Esophagus muscularis mucosa (tissue), 4 donors: ENCODE results near the gene LBHD1. TPM values are rescaled to one million over a fixed set of nuclear protein-coding genes. Genes with fewer than 3 reads are reported as not detected.

Experiments used
- DNase-seq: peaks from one replicate; pipeline ENCODE4 v3.0.0-alpha.2; 2017; ENCODE audit errors: extremely low spot score
- H3K27ac ChIP-seq, 4 donors: fragments of 200-600 bp; sonication (generic); replicated peaks in 1 of 4; 1 replicate in 3 of 4; 2 replicates in 1 of 4; pipeline ENCODE4 v1.5.1; 2016 to 2019; ENCODE audit warnings: mild to moderate bottlenecking in 1 of 4
- H3K27me3 ChIP-seq, 4 donors: fragments of 200-600 bp; sonication (generic); one replicate each; pipeline versions ENCODE4 v1.5.1 to v1.6.0; 2016 to 2019
- H3K36me3 ChIP-seq, 4 donors: fragments of 200-600 bp; sonication (generic); one replicate each; pipeline ENCODE4 v1.5.1; 2016 to 2019
- H3K4me1 ChIP-seq, 4 donors: fragments of 200-600 bp; sonication (generic); one replicate each; pipeline ENCODE4 v1.5.1; 2016 to 2019
- H3K4me3 ChIP-seq, 4 donors: fragments of 200-600 bp; sonication (generic); 1 replicate in 2 of 4; 2 replicates in 2 of 4; pipeline ENCODE4 v1.5.1; 2016 to 2019; ENCODE audit warnings: mild to moderate bottlenecking in 4 of 4, moderate library complexity in 1 of 4
- H3K9me3 ChIP-seq, 4 donors: fragments of 200-600 bp; sonication (generic); 1 replicate in 3 of 4; 2 replicates in 1 of 4; pipeline ENCODE4 v1.5.1; 2016 to 2019
- EP300 ChIP-seq: sonication (generic); formaldehyde crosslinking; IDR thresholded peaks from one replicate; pipeline ENCODE4 v1.6.1; 2017; ENCODE audit warnings: antibody characterized with exemption
- POLR2A ChIP-seq: fragments of 450-650 bp; IDR thresholded peaks from one replicate; pipeline ENCODE4 v1.6.1; 2017; ENCODE audit warnings: antibody characterized with exemption, moderate library complexity, mild to moderate bottlenecking, low read depth
- POLR2AphosphoS5 ChIP-seq, 2 donors: sonication (generic); formaldehyde crosslinking; IDR thresholded peaks; one replicate each; pipeline ENCODE4 v1.6.1; 2017; ENCODE audit warnings: antibody characterized with exemption in 2 of 2
- WGBS: methylation state at CpG from one replicate; pipeline ENCODE4 v1.1.5; 2018; 5-methylcytosine and 5-hydroxymethylcytosine counted together
- intact Hi-C: fragments of 100-400 bp; cut with DNase I; formaldehyde crosslinking; loops from one replicate; pipeline ENCODE4 v1.15.1; 2023
- total RNA-seq, 4 donors: library from RNA; depleted of rRNA; stranded (reverse); fragments of >200 nt; gene quantifications; one replicate each; pipeline versions ENCODE4 v1.1.0 to v1.2.1, GENCODE V29; 2016
- TF ChIP-seq, protein P1 (sequence below), 3 experiments: fragments of 200-600 bp in 2 of 3; fragments of 450-650 bp in 1 of 3; sonication (generic) in 2 of 3; IDR thresholded peaks; one replicate each; pipeline ENCODE4 v1.5.1; 2017 to 2019; ENCODE audit warnings: antibody characterized with exemption in 3 of 3, mild to moderate bottlenecking in 2 of 3, moderate library complexity in 1 of 3

LBHD1 gene
- total RNA-seq, 4 donors from 2014 or later = 1.6 to 2.5 (median 1.7) TPM

DNA sequence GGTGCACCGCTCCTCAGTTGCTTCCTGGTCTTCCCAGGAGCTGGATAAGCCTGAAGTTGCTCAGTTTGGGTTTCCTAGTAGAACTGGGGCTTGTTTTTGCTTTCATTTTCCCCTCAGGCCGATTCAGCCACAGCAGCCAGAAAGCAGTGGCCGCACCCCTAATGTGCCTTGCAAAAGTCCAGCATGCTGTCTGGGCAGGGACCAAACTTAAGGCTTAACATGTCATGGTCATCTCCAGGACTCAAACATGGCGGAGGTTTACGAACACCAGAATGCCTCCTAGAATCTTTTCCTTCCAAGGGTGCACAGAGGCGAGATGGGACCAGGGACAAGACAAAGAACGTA is 37.9 kb upstream of the LBHD1 start:
- intact Hi-C loops = no loop called here
- Histone ChIP-seq H3K4me1 (peaks cover 42 to 49% (median 45%) of the 10 kb centered on the region in 4 donors), H3K9me3 (no peaks in the 10 kb centered on the region), H3K36me3 (peaks cover 24 to 45% (median 44%) of the 10 kb centered on the region in 4 donors), H3K27ac (peak overlapping the region; percentile 91 to 95 (median 92)), H3K4me3 (peak overlapping the region; percentile 57 to 70 (median 65)), H3K27me3 (no peaks in the 10 kb centered on the region)
- DNase-seq = no peak
- 58% methylated on average over 6 of the region's 7 CpGs for WGBS
- TF ChIP-seq POLR2A (no peak), POLR2AphosphoS5 (IDR thresholded peaks at IDR 0.05) (no peak), EP300 (no peak)
- TF ChIP-seq, protein P1, sequence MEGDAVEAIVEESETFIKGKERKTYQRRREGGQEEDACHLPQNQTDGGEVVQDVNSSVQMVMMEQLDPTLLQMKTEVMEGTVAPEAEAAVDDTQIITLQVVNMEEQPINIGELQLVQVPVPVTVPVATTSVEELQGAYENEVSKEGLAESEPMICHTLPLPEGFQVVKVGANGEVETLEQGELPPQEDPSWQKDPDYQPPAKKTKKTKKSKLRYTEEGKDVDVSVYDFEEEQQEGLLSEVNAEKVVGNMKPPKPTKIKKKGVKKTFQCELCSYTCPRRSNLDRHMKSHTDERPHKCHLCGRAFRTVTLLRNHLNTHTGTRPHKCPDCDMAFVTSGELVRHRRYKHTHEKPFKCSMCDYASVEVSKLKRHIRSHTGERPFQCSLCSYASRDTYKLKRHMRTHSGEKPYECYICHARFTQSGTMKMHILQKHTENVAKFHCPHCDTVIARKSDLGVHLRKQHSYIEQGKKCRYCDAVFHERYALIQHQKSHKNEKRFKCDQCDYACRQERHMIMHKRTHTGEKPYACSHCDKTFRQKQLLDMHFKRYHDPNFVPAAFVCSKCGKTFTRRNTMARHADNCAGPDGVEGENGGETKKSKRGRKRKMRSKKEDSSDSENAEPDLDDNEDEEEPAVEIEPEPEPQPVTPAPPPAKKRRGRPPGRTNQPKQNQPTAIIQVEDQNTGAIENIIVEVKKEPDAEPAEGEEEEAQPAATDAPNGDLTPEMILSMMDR (IDR thresholded peaks at IDR 0.05) = no peak

DNA sequence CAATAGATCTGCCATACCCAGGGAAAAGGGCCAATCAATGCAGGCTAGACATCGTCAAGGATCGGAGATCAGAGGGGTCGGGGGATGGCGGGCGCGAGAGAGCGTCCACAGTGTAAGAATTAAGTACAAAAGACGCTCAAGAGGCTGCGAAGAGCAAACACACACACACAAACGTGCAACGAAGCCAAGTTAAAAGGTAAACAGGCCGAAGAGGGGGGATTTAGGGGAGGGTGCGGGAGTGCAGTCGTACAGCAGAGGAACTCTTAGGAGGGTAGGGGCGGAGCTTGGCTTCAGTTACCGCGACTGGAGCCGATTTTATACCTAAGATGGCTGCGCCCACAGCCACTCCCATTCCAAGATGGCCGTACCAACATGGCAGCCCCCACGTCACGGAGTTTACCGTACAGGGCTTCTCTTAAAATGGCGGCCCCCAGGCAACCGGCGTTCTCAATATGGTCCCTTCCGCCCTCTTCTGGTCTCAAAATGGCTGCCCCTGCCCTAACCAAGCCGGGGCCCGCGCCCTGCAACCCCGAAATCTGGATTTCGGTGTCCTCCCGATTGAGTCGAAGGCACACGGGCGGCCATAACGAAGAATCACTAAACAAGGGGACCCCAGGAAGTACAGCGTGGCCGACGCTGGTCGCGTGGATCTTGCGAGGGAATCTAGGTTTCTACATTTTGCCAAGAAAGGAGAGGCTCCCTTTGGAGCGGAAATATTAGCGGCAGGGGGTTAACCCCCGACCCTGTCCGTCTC is 37.4 kb upstream of the LBHD1 start:
- Histone ChIP-seq H3K27ac (peak overlapping the region; percentile 91 to 95 (median 92)), H3K36me3 (peaks cover 19 to 40% (median 39%) of the 10 kb centered on the region in 4 donors), H3K4me1 (peaks cover 43 to 51% (median 44%) of the 10 kb centered on the region in 4 donors), H3K9me3 (no peaks in the 10 kb centered on the region), H3K27me3 (no peaks in the 10 kb centered on the region), H3K4me3 (peak overlapping the region; percentile 57 to 70 (median 65))
- peak; percentile 99 for DNase-seq
- WGBS = 2% methylated on average over 46 of the region's 47 CpGs
- intact Hi-C loops = no loop called here
- TF ChIP-seq POLR2A (no peak), EP300 (no peak), POLR2AphosphoS5 (IDR thresholded peaks at IDR 0.05) (peak; percentile 87 to 88)
- TF ChIP-seq, protein P1 (IDR thresholded peaks at IDR 0.05) = peak in 2 of 3 experiments; percentile 14 to 40

DNA sequence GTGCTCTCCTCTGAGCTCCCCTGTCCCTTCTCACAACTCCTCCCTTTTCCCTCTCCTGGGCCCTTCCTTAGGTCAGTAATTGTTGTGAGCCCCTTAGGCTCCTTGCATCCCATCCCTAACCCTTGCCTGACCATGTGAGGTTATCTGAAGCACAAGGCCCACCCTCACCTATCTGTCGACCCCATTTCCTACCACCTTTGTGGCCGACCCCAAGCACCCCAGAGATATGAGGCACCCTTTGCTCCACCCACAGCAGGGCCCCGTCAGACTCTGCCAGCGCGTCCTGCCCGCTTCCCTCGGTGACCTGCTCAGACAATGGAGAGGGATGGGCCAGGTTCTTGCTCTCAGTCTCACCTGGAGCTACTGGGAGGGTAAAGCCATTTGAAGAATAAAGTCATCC is 36.7 kb upstream of the LBHD1 start:
- peak overlapping the region; percentile 91 to 95 (median 92) for H3K27ac ChIP-seq
- H3K36me3 ChIP-seq = peaks cover 17 to 33% (median 32%) of the 10 kb centered on the region in 4 donors
- DNase-seq = no peak
- H3K9me3 ChIP-seq = no peaks in the 10 kb centered on the region
- intact Hi-C loops = no loop called here
- peaks cover 38 to 51% (median 44%) of the 10 kb centered on the region in 4 donors for H3K4me1 ChIP-seq
- no peak for TF ChIP-seq EP300
- TF ChIP-seq, protein P1 (IDR thresholded peaks at IDR 0.05) = no peak
- 6% methylated on average over 7 of the region's 7 CpGs for WGBS
- no peaks in the 10 kb centered on the region for H3K27me3 ChIP-seq
- H3K4me3 ChIP-seq = peak overlapping the region; percentile 57 to 70 (median 65)

DNA sequence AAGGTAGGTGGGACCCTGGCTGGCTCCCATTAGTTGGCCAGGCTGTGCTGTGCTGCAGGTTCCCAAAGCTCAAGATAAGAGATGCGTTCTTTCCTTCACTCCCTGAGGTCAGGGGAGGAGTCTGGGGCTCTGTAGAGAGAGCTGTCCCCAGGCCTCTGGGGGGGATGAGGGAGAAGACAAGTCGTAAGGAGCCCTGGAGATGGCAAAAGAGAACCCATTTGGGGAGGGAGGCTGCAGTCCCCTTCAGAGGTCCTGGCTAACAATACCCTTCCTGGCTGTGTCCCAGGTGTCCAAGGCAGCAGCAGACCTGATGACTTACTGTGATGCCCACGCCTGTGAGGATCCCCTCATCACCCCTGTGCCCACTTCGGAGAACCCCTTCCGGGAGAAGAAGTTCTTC is 36.3 kb upstream of the LBHD1 start:
- Histone ChIP-seq H3K36me3 (peaks cover 17 to 29% (median 28%) of the 10 kb centered on the region in 4 donors), H3K27me3 (no peaks in the 10 kb centered on the region), H3K27ac (peak overlapping the region; percentile 91 to 95 (median 92)), H3K4me3 (peak overlapping the region; percentile 57 to 70 (median 65)), H3K4me1 (peaks cover 34 to 51% (median 44%) of the 10 kb centered on the region in 4 donors), H3K9me3 (no peaks in the 10 kb centered on the region)
- DNase-seq = no peak
- TF ChIP-seq POLR2A (no peak), POLR2AphosphoS5 (IDR thresholded peaks at IDR 0.05) (no peak)
- TF ChIP-seq, protein P1 (IDR thresholded peaks at IDR 0.05) = no peak
- intact Hi-C loops = no loop called here
- WGBS = 76% methylated on average over 5 of the region's 5 CpGs
